NOMO-1 treated with DMSO at 0.1 percent for 48 hours (cell line): ENCODE data around the gene SMIM23.
A peak's percentile ranks its signal among the peaks of the same experiment; 100 is the strongest.

Experiments used
- DNase-seq: peaks from one replicate; lab custom pipeline; 2025; ENCODE audit not compliant: unreplicated experiment; lab: John Stamatoyannopoulos, UW

SMIM23 gene

DNA sequence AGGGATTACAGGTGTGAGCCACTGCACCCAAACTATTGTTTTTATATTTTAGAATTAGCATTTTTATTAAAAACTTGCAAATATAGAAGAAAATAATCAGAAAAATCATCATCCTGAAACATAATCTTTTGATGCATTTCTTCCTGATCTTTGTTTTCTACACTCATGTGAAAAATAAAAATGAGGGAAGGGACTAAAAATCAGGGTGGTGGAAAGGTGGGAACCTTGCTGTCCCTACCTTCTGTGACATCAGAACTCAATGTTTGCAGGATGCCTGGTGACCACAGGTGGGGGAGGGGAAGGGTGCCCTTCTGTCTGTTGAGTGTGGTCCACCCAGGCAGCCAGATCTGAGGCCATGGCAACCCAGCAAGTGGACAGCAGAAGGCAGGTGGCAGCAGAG is at the start of gene SMIM23:
TSS of gene SMIM23 (plus strand) at position 301 of the 400 bp plus-strand sequence. CDS start at position 356, 55 bp downstream.
- no peak for DNase-seq

DNA sequence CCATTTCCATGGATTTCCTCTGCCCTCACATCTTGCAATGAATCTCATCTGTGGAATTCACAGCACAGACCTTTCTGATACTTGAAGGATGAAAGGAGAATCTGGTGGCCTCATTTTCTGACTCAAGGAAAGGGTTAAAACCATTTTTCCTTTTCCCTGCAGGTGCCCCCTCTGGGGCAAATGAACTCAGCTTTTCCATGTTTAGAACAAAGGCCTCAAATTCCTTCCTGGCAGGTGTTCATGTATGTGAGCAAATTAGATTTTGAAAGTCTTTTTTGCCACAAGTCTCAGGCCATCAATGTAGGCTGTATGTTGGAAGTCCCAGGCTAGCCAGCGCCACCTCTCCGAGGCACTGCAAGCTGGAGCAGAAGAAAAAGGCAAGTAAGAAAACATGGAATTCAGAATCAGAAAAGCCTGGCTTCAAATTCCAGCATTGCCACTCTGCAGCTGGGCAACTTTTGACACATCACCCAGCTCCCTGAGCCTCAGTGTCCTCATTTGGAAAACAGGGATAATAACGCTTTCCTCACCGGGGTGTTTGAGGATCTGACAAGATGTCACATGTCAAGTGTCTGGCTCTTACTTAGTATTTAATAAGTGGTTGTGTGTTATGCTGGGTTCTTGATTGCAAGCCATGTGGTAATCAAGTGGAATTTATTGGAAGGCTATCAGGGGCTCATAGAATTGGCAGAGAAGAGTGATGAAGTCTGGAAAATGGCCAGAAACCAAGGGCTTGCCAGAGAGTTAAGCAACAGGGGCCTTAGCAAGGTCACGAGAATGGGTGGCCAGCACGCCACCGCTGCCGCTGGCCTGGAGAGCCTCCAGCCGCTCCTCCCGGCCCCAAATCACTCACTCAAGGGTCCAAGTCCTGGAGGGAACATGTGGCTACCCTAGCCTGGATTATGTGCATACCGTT is 48.4 kb upstream of the SMIM23 start:
- no peak for DNase-seq

DNA sequence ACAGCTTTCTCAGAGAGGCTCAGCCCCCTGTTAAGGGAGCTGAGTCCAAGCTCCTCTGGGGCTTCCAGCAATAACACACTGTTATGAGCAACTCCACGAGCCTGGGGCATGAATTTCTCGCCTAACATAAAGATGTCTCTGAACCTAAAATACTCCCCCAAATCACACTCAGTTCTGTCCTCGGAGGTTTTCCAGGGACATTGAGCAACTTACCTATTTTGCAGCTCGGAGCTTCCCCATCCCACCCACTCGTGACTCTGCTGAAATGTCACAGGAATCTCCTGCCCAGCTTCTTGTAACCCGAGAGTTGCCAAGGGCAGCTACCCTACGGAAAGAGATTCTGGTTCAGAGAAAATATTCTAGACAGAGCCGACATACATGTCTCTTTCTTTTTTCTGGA is 47.1 kb upstream of the SMIM23 start:
- DNase-seq: no peak

DNA sequence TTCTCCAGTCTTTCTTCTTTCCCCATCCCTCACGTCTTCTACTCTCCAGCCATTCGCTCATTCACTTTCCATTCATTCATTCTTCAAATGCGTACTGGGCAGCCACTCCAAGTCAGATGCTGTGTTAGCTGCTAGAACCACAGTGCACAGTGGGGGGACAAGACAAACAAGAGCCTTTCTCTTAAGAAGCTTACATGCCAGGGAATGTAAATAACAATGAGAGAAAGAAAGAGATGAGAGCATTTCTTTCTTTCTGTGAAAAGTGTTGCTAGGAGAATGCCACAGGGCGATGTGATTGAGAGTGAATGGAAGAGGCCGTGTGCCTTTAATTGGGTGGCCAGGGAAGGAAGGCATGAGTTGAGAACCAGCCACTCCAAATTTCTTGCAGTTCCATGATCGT is 46.3 kb upstream of the SMIM23 start:
- no peak for DNase-seq

DNA sequence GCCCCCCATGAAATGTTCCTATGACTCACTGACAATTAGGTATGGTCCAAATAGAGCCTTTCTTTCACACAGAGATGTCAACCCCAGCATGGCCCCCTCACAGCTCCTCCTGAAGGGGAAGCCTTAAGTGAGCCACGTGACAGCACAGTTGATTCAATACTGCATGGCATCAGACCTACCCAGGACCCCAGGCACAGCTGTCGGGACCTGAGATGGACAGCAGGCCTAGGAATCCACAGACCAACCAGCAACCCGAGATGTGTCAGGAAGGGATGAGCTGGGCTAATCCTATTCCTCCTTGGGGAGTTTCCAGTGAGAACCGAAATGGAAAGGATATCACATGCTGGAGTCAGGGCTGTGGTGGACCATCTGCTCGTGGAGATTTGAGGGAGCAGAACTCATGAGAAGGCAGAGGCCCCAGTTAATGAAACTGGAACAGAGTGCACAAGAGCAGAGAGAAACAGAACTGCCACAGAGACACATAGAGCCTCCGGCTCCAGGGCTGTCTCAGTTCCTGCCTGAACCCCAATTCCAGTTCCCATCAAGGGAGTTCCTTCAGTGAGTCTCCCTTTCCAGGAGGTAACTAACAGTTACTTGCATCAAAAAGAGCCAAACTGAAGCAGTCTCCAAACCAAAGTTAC is 42.1 kb upstream of the SMIM23 start:
- DNase-seq: no peak

DNA sequence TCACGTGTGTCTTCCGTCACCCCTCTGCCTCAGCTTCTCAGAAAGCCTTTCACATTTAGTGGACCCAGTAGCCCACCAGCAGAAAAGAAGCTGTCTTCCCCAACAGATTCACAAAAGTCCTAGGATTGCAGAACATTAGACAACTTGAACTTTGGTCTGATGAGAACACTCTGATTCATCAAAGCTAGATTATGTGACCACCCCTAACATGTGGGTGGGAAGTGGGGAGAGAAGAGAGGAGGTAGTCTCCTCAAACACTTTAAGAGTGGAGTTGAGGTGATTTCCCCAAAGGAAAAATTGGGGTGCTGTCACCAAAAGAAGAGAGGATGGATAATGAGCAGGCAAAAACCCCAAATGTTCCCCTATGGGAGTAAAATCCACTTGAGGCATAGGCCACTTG is 41.4 kb upstream of the SMIM23 start:
- no peak for DNase-seq

DNA sequence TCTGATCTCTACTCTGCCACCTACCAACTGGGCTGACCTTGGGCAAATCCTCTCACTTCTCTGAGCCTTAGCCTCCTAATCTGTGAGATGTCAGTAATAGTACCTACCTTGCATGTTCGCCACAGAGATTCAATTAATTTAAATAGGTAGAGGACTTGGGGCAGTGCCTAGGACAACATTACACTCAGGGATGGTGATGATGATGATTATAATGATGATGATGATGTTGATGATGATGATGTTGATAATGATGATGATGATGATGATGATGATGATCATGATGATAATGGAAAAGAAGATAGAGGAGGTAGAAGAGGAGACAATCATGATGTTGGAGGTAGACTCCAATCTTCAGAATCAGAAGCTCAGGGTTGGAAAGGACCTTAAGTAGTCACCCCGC is 40.7 kb upstream of the SMIM23 start:
- DNase-seq: no peak

DNA sequence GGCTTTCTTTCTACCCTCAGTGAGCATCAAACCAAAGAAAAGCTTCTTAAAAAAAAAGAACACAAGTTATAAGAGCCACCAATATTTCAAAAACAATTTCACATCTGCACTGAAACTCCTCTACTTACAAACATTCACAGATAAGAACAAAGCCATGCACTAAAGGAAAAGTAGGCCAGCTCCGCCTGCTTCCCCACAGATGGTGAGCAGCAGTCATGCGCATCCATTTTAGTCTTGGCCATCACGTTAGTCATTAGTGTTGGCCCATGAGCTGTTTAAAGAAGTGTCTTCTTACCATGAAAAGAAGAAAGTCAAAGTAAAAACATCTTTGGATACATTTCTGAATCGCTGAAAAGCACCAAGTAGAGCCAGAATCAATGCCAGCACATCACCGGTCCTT is 40.0 kb upstream of the SMIM23 start:
- no peak for DNase-seq

DNA sequence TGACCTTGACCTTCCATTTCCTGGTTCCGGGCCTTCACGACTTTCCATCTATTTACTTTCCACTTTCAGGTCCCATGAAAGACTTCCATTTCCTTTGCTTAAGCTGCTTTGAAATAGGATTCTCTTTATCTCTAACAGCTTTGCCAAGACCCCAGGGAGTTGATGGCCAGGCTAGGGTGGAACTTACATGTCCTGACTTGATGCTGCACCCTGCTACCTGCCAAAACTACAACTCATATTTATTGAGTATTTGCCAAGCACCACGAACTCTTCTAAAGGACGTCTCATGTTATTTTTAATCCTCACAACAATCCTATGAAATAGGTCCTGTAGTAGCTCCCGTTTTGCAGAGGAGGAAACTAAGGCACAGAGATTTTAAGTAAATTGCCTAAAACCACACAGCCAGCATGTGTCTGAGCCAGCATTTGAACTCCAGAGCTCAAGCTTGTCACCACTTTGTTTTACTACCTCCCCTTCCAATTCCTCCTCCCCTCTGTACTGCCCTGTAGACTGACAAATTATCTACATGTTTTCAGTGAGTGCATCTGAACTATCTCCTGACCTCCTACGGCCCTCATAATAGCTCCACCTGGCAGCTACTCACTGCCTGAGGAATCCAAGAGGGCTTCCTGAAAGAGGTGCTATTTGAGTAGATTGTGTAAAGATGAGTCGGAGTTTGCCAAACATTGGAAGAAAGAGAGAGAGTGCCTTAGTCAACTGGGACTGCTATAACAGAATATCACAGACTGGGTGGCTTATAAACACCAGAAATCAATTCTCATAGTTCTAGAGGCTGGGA is 38.4 kb upstream of the SMIM23 start:
- no peak for DNase-seq

DNA sequence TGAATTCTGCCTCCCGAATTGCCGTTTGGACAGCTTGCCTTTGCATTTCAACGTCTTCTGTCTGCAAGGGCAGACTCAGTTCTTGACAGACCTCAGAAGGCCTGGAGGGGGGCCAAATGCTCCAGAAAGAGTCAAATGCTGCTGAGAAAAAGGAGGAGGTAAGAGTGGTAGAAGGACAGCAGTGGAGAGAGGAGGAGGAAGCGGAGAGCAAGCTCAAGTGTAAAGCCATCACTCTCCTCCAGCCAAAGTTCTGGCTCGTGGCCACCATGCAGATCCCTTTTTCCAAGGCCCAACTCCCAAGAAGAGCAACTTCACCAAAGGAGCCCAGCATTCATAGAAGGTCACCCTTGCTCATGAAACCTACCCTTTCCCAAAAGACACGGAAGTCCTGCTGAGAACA is 36.9 kb upstream of the SMIM23 start:
- no peak for DNase-seq

DNA sequence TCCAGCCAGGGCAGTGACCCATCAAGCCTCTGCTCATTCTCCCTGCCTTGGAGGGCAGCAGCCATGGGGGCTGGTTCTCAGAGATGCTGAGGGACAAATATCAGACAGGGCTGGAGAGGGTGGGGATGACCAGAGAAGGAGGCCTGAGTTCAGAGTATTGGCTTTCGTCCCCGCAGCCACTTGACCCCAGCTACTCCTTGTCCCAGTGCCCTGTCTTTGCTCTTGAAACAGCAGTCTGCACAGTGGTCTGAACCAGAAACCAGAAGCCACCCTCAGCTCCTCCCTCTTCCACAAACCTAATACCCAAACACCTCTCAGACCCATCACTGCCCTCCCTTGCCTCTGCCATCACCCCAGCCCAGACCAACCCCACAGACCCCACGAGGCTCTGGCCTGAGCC is 36.3 kb upstream of the SMIM23 start:
- DNase-seq: no peak

DNA sequence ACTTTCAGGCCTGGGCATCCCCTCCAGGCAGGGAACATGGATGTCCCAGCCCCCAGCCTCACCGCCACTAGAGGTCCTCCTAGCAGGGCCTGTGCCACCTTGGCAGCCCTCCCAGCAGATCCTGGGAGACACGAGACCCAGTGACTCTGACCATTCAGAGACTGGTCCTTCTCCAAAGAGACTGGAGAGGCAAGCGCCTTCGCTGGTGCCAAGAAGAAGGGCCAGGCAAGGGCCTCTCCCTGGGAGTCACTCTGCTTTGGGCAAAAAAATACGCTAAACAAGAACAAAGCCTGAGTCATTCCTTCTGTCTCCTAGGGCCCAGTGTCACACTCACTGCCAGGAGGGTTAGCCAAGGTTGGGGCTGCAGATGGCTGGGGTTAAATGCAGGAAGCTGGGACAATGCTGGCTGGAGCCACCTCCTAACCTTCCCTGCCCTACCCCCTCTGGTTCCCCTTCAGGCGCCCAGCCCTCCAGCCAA is 35.3 kb upstream of the SMIM23 start:
- DNase-seq: no peak

DNA sequence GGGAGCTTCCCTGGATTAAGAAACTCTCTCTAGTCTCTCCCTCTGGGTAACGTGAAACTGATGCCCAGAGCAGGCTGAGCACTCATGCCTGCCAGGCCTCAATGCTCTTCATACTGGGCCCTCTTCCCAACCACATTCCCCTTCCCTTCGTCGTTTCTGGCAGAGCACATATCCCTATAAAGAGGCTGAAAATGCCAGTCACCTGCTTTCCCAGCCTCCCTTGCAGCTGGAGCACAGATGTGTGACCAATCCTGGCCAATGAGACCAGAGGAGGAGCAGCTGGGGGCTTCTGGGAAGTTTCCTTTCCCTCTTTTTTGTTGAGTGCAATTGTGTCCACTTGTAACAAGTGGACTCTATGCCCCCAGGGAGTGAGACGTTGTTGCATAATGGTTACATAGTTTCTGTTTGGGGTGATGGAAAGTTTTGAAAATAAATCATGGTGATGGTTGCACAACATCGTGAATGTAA is 30.2 kb upstream of the SMIM23 start:
- no peak for DNase-seq

DNA sequence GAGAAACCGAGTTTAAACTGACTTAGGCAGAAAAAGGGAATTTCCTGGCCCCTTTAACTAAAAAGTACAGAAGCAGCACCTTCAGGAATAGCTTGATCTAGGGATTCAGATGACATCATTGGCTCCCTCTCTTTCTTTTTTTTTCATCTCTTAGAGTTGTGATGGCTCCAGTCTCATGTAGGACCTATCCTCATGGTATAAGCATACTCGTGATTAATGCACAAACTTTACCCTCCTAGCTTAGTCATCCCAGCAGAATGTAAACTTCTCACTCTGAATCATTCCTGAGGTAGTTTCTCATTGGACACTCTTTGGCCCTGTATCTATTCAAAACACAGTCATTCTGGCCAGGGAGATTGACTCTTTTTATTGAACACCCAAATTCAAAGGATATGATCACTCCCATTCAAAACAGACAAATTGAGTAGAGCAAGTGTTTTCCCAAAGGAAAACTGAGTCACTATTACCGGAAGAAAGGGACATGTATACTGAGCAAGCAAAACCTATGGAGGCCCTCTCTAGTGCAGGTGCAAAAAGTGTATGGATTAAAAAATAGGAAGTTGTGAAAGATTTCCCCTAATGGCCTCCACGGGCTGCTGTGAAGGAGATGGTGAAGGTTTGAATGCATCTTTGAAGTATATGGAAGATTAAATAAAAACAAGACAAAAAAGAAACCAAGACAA is 27.6 kb upstream of the SMIM23 start:
- no peak for DNase-seq

DNA sequence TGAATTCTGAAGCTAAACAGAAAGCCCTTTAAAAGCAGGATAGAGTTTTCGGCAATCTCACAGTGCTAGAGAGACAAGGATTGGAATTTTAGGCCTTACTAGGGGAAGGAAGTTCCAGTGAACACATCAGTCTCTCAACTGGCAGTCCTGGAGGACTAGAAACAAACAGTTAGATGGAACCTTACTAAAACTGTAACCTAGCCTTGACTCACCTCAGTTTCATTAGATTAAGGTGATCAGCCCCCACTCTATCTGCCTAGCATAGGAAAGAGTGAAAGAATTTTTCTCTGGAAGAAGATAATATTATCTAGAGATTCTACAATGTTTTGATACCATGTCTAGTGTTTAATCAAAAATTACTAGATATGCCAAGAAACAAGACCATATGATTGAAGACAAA is 25.8 kb upstream of the SMIM23 start:
- no peak for DNase-seq

DNA sequence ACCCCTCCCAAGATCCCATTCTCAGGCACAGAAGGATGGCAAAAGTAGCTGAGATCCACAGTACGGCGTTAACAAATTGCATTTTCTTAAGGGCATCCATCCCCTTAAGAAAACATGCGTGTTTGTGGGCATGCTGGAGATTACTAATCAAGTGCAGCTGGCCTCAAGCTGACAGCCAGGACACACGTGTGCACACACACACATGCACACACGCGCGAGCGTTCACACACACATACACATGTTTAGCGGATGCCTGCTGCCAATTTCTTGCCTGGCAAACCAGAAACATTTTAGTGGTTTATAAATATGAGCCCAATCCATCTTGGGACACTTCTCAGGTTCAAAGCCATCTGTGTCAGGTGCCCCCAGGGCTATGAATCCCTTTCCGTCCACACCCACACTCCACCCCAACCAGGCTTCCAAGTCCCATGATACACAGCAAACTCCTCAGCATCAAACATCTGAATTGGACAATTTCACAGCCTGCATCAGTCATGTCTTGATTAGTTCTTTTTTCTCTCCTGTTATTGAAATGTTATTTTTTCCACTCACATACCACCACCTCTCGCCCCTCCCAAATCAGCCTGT is 23.5 kb upstream of the SMIM23 start:
- DNase-seq: no peak

DNA sequence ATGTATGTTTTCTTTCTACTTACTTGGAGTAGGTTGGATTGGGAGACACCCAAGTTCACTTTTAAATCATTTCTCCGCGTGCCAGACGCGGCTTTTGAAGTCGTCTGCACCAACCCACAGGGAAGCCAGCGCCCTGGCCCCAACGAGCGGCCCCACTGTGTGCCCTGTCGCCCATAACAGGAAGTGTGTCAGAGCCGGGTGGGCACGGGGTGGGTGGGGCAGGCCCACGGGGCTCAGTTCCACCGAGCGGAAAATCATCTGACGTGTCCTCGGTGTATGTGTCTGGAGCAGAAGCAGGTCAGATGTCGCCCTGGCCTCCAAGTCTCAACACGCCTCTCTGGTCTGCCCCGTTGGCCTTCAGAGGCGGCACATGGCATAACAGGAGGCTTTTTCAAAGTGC is 22.7 kb upstream of the SMIM23 start:
- DNase-seq: no peak

DNA sequence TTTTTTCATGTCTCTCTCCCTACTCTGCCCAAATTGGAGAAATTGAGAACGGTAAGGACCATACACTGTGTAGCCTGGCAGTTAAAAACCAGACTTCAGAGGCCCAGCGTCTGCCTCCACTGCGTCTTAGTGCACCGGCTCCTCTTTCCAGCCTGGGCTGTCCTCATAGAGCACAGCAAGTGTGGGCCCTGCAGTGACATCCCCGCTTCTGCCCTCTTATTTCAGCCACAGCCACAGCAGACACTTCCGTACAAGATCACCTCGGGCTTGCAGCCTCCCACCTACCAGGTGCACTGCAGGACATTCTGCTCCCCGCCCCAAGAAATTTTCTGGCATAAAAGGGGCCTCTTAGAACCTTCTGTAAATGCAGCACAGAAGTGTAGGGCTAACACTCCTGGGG is 21.4 kb upstream of the SMIM23 start:
- DNase-seq: no peak

DNA sequence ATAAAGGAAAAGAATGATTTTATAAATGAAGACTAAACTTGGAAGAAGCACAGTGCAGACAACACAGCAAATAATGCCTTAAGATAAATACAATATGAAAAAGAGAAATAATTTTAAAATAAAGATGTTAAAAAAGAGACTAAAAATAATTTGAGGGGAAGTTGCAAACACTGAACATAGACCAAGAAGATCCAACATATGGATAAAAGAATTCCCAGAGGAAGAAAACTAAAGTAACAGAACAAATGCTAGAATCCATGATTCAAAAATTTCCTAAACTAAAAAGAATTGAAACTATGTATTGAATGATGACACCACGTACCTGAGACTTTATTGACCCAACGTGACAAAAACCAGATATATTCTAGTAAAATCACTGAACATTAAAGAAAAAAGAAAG is 18.7 kb upstream of the SMIM23 start:
- no peak for DNase-seq

DNA sequence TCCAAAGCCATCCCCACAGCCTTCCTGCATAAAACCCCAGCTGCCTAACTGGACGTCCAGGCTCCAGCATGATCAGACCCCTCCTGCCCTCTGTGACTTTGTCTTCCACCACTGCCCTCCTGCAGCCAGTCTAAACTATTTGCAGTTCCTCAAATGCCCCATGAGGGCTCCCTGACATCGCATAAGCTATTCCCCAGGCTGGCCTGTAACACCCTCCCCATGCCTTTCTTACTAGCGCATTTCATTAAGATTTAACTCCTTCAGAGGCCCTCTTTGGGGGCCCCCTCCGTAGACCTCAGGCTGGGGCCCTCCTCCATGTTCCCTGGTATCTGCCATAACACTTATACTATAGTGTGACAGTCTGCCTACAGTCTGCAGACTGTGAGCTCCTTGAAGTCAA is 15.5 kb upstream of the SMIM23 start:
- DNase-seq: peak; percentile 17

DNA sequence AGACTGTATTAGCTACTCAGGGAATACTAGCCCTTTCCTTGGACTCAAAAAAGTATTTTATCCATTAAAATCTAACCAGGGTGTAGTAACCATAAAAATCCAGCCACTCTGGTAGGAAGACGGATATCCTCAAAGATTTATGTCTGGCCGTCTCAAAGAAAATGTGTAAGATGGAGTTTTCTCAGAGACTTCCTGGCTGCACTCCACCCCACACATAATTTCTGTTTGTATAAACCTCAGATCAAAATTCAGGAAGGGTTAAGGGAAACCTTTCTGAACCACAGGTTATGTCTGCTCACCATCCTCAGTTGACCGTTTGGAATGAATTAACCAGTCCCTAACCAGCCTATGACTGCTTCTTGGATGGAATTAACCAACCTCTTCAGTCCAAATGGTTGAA is 13.8 kb upstream of the SMIM23 start:
- no peak for DNase-seq
